ENCODE data around the gene PDE9A. TPM values are rescaled to one million over a fixed set of nuclear protein-coding genes. Genes with fewer than 3 reads are reported as not detected.

Gene PDE9A
- total RNA-seq, 4 donors from 2014 or later: 10.6 to 83.2 (median 28.5) TPM

- TF ChIP-seq, protein P1, sequence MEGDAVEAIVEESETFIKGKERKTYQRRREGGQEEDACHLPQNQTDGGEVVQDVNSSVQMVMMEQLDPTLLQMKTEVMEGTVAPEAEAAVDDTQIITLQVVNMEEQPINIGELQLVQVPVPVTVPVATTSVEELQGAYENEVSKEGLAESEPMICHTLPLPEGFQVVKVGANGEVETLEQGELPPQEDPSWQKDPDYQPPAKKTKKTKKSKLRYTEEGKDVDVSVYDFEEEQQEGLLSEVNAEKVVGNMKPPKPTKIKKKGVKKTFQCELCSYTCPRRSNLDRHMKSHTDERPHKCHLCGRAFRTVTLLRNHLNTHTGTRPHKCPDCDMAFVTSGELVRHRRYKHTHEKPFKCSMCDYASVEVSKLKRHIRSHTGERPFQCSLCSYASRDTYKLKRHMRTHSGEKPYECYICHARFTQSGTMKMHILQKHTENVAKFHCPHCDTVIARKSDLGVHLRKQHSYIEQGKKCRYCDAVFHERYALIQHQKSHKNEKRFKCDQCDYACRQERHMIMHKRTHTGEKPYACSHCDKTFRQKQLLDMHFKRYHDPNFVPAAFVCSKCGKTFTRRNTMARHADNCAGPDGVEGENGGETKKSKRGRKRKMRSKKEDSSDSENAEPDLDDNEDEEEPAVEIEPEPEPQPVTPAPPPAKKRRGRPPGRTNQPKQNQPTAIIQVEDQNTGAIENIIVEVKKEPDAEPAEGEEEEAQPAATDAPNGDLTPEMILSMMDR (IDR thresholded peaks at IDR 0.05): no peak
- TF ChIP-seq POLR2AphosphoS5 (IDR thresholded peaks at IDR 0.05) (no peak), EP300 (IDR thresholded peaks at IDR 0.05) (no peak), POLR2A (IDR thresholded peaks at IDR 0.05) (no peak)
- Histone ChIP-seq H3K36me3 (peaks cover 0 to 7% of the 10 kb centered on the region in 2 donors), H3K27me3 (no peaks in the 10 kb centered on the region), H3K4me3 (no peak overlapping the region), H3K27ac (peak overlapping the region in 2 of 4 donors; percentile 55 to 74), H3K9me3 (no peaks in the 10 kb centered on the region), H3K4me1 (peaks cover 0 to 62% (median 5%) of the 10 kb centered on the region in 3 donors)
- 77 to 79% methylated on average over 6 to 10 of the region's 30 CpGs for WGBS, 2 donors (ENCODE audit: low coverage in 1 of 2)
- no peak for ATAC-seq
Observed at GRCh38 chr21:42666023-42666747, 12.8 kb downstream of the PDE9A start.

DNA sequence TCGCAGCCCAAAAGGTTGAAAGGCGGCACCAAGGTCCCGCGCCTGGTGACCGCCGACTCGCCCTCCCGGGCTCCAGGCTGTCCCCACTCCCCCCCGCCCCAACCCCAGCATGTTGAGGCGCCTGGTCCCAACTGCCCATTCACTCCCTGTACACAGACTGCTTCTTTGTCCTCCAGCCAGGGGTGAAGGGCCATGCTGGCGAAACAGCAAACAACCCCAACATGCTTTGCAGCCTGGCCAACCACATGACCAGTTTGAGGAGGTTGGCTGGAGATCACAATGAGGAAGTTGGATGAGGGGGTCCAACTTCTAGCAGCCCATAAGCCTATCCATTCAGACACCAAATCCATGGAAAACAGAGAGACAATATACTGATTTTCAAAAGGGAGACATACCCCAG is 13.5 kb downstream of the PDE9A start:
- no peaks in the 10 kb centered on the region for H3K27me3 ChIP-seq
- TF ChIP-seq POLR2A (IDR thresholded peaks at IDR 0.05): no peak
- TF ChIP-seq POLR2AphosphoS5 (IDR thresholded peaks at IDR 0.05): no peak
- TF ChIP-seq, protein P1 (IDR thresholded peaks at IDR 0.05): no peak
- TF ChIP-seq EP300 (IDR thresholded peaks at IDR 0.05): no peak
- no peak for ATAC-seq
- H3K4me1 ChIP-seq: peaks cover 0 to 62% (median 5%) of the 10 kb centered on the region in 3 donors
- H3K4me3 ChIP-seq: no peak overlapping the region
- WGBS, 2 donors (ENCODE audit: low coverage in 1 of 2): 95% methylated on average over 4 of the region's 11 CpGs; no CpG with 5 or more reads in 1 of the 2 donors
- peak overlapping the region in 2 of 4 donors; percentile 55 to 74 for H3K27ac ChIP-seq
- no peaks in the 10 kb centered on the region for H3K9me3 ChIP-seq
- peaks cover 0 to 7% of the 10 kb centered on the region in 2 donors for H3K36me3 ChIP-seq

DNA sequence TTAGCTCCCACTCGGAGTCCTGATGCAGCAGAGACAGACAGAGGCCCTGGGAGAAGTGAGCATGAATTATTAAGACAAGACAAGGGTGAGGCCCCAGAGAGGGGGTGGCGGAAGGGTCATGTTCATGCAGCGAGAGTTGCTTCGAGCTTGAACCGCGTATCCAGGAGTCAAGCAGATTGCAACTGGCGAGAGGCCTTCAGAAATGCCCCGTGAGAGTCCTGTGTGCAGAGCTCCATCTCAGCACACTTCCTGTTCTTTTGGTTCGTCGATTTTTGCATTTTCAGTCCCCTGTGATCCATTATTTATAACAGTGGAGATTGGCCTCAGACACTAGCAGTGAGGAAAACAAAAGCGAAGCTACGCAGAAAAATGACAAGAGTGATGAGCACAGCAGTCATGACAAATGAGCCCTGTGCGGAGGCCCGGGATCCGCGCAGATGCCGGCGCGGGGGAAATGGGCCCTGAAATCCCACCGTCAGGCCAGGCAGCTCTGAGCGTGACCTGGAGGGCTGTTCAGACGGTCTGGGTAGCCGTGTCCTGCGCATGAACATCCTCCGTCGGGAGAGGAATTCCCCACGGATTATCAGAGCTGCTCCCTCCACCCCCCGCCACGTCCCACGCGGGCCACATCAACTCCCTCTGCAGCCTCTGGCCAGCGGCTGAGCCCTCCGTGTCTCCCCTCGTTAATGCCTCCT is 15.0 kb downstream of the PDE9A start:
- TF ChIP-seq, protein P1 (IDR thresholded peaks at IDR 0.05): no peak
- TF ChIP-seq POLR2AphosphoS5 (IDR thresholded peaks at IDR 0.05): no peak
- TF ChIP-seq POLR2A (IDR thresholded peaks at IDR 0.05): no peak
- TF ChIP-seq EP300 (IDR thresholded peaks at IDR 0.05): no peak
- peaks cover 0 to 59% (median 5%) of the 10 kb centered on the region in 3 donors for H3K4me1 ChIP-seq
- peaks cover 0 to 7% of the 10 kb centered on the region in 2 donors for H3K36me3 ChIP-seq
- peak overlapping the region in 1 of 2 donors; percentile 7 for H3K4me3 ChIP-seq
- no peaks in the 10 kb centered on the region for H3K9me3 ChIP-seq
- 53 to 62% methylated on average over 11 to 19 of the region's 34 CpGs for WGBS, 2 donors (ENCODE audit: low coverage in 1 of 2)
- no peak for ATAC-seq
- H3K27me3 ChIP-seq: no peaks in the 10 kb centered on the region
- peak overlapping the region in 3 of 4 donors; percentile 51 to 74 (median 55) for H3K27ac ChIP-seq

DNA sequence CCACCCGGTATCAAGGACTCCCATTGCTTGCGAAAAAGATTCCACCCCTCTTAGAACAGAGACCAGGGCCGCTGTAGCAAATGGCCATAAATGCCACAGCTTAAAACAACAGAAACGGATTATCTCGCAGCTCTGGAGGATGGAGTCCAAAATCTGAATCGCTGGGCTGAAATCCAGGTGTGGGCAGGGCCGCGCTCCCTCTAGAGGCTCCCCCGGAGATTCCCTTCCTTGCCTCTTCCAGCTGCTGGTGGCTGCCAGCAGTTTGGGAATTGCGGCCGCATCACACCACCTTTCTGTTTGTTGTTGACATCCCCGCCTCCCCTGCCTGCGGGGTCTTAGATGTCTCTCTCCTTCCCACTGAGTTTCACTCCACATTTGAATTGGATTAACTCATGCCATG is 15.6 kb downstream of the PDE9A start:
- peak overlapping the region in 1 of 2 donors; percentile 7 for H3K4me3 ChIP-seq
- ATAC-seq: no peak
- peak overlapping the region in 3 of 4 donors; percentile 51 to 74 (median 55) for H3K27ac ChIP-seq
- peaks cover 0 to 59% (median 10%) of the 10 kb centered on the region in 3 donors for H3K4me1 ChIP-seq
- H3K9me3 ChIP-seq: no peaks in the 10 kb centered on the region
- 32% methylated on average over 11 of the region's 13 CpGs; no CpG with 5 or more reads in 1 of the 2 donors for WGBS, 2 donors (ENCODE audit: low coverage in 1 of 2)
- peaks cover 0 to 2% of the 10 kb centered on the region in 2 donors for H3K36me3 ChIP-seq
- no peaks in the 10 kb centered on the region for H3K27me3 ChIP-seq
- TF ChIP-seq, protein P1 (IDR thresholded peaks at IDR 0.05): peak in 3 of 4 experiments; percentile 22 to 56 (median 44)
- TF ChIP-seq EP300 (IDR thresholded peaks at IDR 0.05): no peak
